Measurements from ENCODE around the gene GOSR2.

GOSR2 gene

GRCh38 chr17:46968224-46968834 is 45.4 kb downstream of the GOSR2 start:
- Histone ChIP-seq H3K27ac (ENCODE audit: low read depth, low read length) (no peak overlapping the region), H3K36me3 (ENCODE audit: control insufficient read depth, insufficient read depth, low read length) (no peaks in the 10 kb centered on the region), H3K9me3 (ENCODE audit: control insufficient read depth, insufficient read depth, low read depth, low read length) (no peaks in the 10 kb centered on the region), H3K9ac (ENCODE audit: low read length) (no peak overlapping the region), H3K27me3 (ENCODE audit: control insufficient read depth, insufficient read depth, low read length) (peaks cover 14% of the 10 kb centered on the region; the same call in 1 of the 2 replicates), H3K4me1 (ENCODE audit: control insufficient read depth, insufficient read depth, low read length) (no peaks in the 10 kb centered on the region), H3K4me3 (ENCODE audit: low read depth, low read length) (no peak overlapping the region)

- H3K36me3 ChIP-seq (ENCODE audit: control insufficient read depth, insufficient read depth, low read length), result no peaks in the 10 kb centered on the region
- peaks cover 16% of the 10 kb centered on the region; the same call in 1 of the 2 replicates for H3K27me3 ChIP-seq (ENCODE audit: control insufficient read depth, insufficient read depth, low read length)
- H3K4me1 ChIP-seq (ENCODE audit: control insufficient read depth, insufficient read depth, low read length), result no peaks in the 10 kb centered on the region
- no peak overlapping the region for H3K9ac ChIP-seq (ENCODE audit: low read length)
- H3K27ac ChIP-seq (ENCODE audit: low read depth, low read length), result no peak overlapping the region
- H3K9me3 ChIP-seq (ENCODE audit: control insufficient read depth, insufficient read depth, low read depth, low read length), result no peaks in the 10 kb centered on the region
- no peak overlapping the region for H3K4me3 ChIP-seq (ENCODE audit: low read depth, low read length)
Observed at GRCh38 chr17:46968896-46969295, 45.9 kb downstream of the GOSR2 start.

GRCh38 chr17:46971647-46972300 is 48.8 kb downstream of the GOSR2 start:
- H3K9me3 ChIP-seq (ENCODE audit: control insufficient read depth, insufficient read depth, low read depth, low read length), result no peaks in the 10 kb centered on the region
- H3K27ac ChIP-seq (ENCODE audit: low read depth, low read length), result no peak overlapping the region
- H3K4me3 ChIP-seq (ENCODE audit: low read depth, low read length), result no peak overlapping the region
- no peak overlapping the region for H3K9ac ChIP-seq (ENCODE audit: low read length)
- no peaks in the 10 kb centered on the region for H3K36me3 ChIP-seq (ENCODE audit: control insufficient read depth, insufficient read depth, low read length)
- H3K4me1 ChIP-seq (ENCODE audit: control insufficient read depth, insufficient read depth, low read length), result peaks cover 5% of the 10 kb centered on the region
- peaks cover 22% of the 10 kb centered on the region for H3K27me3 ChIP-seq (ENCODE audit: control insufficient read depth, insufficient read depth, low read length)

GRCh38 chr17:46972346-46972745 is 49.4 kb downstream of the GOSR2 start:
- peaks cover 22% of the 10 kb centered on the region for H3K27me3 ChIP-seq (ENCODE audit: control insufficient read depth, insufficient read depth, low read length)
- H3K36me3 ChIP-seq (ENCODE audit: control insufficient read depth, insufficient read depth, low read length), result no peaks in the 10 kb centered on the region
- no peaks in the 10 kb centered on the region for H3K9me3 ChIP-seq (ENCODE audit: control insufficient read depth, insufficient read depth, low read depth, low read length)
- H3K9ac ChIP-seq (ENCODE audit: low read length), result no peak overlapping the region
- no peak overlapping the region for H3K4me3 ChIP-seq (ENCODE audit: low read depth, low read length)
- H3K27ac ChIP-seq (ENCODE audit: low read depth, low read length), result no peak overlapping the region
- H3K4me1 ChIP-seq (ENCODE audit: control insufficient read depth, insufficient read depth, low read length), result peaks cover 11% of the 10 kb centered on the region

GRCh38 chr17:46974086-46974485 is 51.1 kb downstream of the GOSR2 start:
- Histone ChIP-seq H3K27me3 (ENCODE audit: control insufficient read depth, insufficient read depth, low read length) (peaks cover 37% of the 10 kb centered on the region), H3K9me3 (ENCODE audit: control insufficient read depth, insufficient read depth, low read depth, low read length) (no peaks in the 10 kb centered on the region), H3K27ac (ENCODE audit: low read depth, low read length) (no peak overlapping the region)

GRCh38 chr17:46975287-46975686 is 52.3 kb downstream of the GOSR2 start:
- H3K36me3 ChIP-seq (ENCODE audit: control insufficient read depth, insufficient read depth, low read length), result no peaks in the 10 kb centered on the region
- no peaks in the 10 kb centered on the region for H3K9me3 ChIP-seq (ENCODE audit: control insufficient read depth, insufficient read depth, low read depth, low read length)
- no peak overlapping the region for H3K4me3 ChIP-seq (ENCODE audit: low read depth, low read length)
- H3K4me1 ChIP-seq (ENCODE audit: control insufficient read depth, insufficient read depth, low read length), result peaks cover 20% of the 10 kb centered on the region
- no peak overlapping the region for H3K27ac ChIP-seq (ENCODE audit: low read depth, low read length)
- no peak overlapping the region for H3K9ac ChIP-seq (ENCODE audit: low read length)
- H3K27me3 ChIP-seq (ENCODE audit: control insufficient read depth, insufficient read depth, low read length), result peaks cover 49% of the 10 kb centered on the region

More at GRCh38 chr17:46974086-46974485, 51.1 kb downstream of the GOSR2 start:
- Histone ChIP-seq H3K4me1 (ENCODE audit: control insufficient read depth, insufficient read depth, low read length) (peaks cover 20% of the 10 kb centered on the region), H3K36me3 (ENCODE audit: control insufficient read depth, insufficient read depth, low read length) (no peaks in the 10 kb centered on the region), H3K9ac (ENCODE audit: low read length) (no peak overlapping the region), H3K4me3 (ENCODE audit: low read depth, low read length) (no peak overlapping the region)

- peaks cover 56% of the 10 kb centered on the region for H3K27me3 ChIP-seq (ENCODE audit: control insufficient read depth, insufficient read depth, low read length)
- H3K27ac ChIP-seq (ENCODE audit: low read depth, low read length), result no peak overlapping the region
- no peaks in the 10 kb centered on the region for H3K9me3 ChIP-seq (ENCODE audit: control insufficient read depth, insufficient read depth, low read depth, low read length)
- peaks cover 27% of the 10 kb centered on the region for H3K4me1 ChIP-seq (ENCODE audit: control insufficient read depth, insufficient read depth, low read length)
- peak overlapping the region; percentile 72 for H3K4me3 ChIP-seq (ENCODE audit: low read depth, low read length)
- H3K9ac ChIP-seq (ENCODE audit: low read length), result no peak overlapping the region
- no peaks in the 10 kb centered on the region for H3K36me3 ChIP-seq (ENCODE audit: control insufficient read depth, insufficient read depth, low read length)
Observed at GRCh38 chr17:46976626-46977270, 53.8 kb downstream of the GOSR2 start.

- Histone ChIP-seq H3K27me3 (ENCODE audit: control insufficient read depth, insufficient read depth, low read length) (peaks cover 58% of the 10 kb centered on the region), H3K4me1 (ENCODE audit: control insufficient read depth, insufficient read depth, low read length) (peaks cover 27% of the 10 kb centered on the region), H3K9me3 (ENCODE audit: control insufficient read depth, insufficient read depth, low read depth, low read length) (no peaks in the 10 kb centered on the region), H3K9ac (ENCODE audit: low read length) (no peak overlapping the region), H3K4me3 (ENCODE audit: low read depth, low read length) (peak overlapping the region; percentile 72), H3K36me3 (ENCODE audit: control insufficient read depth, insufficient read depth, low read length) (no peaks in the 10 kb centered on the region), H3K27ac (ENCODE audit: low read depth, low read length) (no peak overlapping the region)
Observed at GRCh38 chr17:46977348-46977747, 54.4 kb downstream of the GOSR2 start.

- Histone ChIP-seq H3K27me3 (ENCODE audit: control insufficient read depth, insufficient read depth, low read length) (peaks cover 58% of the 10 kb centered on the region), H3K4me3 (ENCODE audit: low read depth, low read length) (peak overlapping the region; percentile 72), H3K36me3 (ENCODE audit: control insufficient read depth, insufficient read depth, low read length) (no peaks in the 10 kb centered on the region), H3K4me1 (ENCODE audit: control insufficient read depth, insufficient read depth, low read length) (peaks cover 27% of the 10 kb centered on the region), H3K9me3 (ENCODE audit: control insufficient read depth, insufficient read depth, low read depth, low read length) (no peaks in the 10 kb centered on the region), H3K9ac (ENCODE audit: low read length) (peak overlapping the region; percentile 49), H3K27ac (ENCODE audit: low read depth, low read length) (no peak overlapping the region)
Observed at GRCh38 chr17:46977750-46978488, 55.0 kb downstream of the GOSR2 start.

GRCh38 chr17:46978489-46979146 is 55.7 kb downstream of the GOSR2 start:
- H3K4me3 ChIP-seq (ENCODE audit: low read depth, low read length), result peak overlapping the region; percentile 72
- peaks cover 58% of the 10 kb centered on the region for H3K27me3 ChIP-seq (ENCODE audit: control insufficient read depth, insufficient read depth, low read length)
- no peak overlapping the region for H3K27ac ChIP-seq (ENCODE audit: low read depth, low read length)

More at GRCh38 chr17:46978489-46979146, 55.7 kb downstream of the GOSR2 start:
- no peaks in the 10 kb centered on the region for H3K9me3 ChIP-seq (ENCODE audit: control insufficient read depth, insufficient read depth, low read depth, low read length)
- H3K9ac ChIP-seq (ENCODE audit: low read length), result peak overlapping the region; percentile 56
- H3K4me1 ChIP-seq (ENCODE audit: control insufficient read depth, insufficient read depth, low read length), result peaks cover 27% of the 10 kb centered on the region
- no peaks in the 10 kb centered on the region for H3K36me3 ChIP-seq (ENCODE audit: control insufficient read depth, insufficient read depth, low read length)
